IMR-90 (cell line): ENCODE measurements around the gene ATM. TPM values are rescaled to one million over a fixed set of nuclear protein-coding genes. Genes with fewer than 3 reads are reported as not detected.

Experiments
- ATAC-seq: fragments of 200-7000 bp; cut with Tn5 transposase; 2 replicates; pipeline ENCODE4 v1.9.1; 2020; ENCODE audit warnings: low read depth, mild to moderate bottlenecking, moderate library complexity
- BruUV-seq: library from RNA; stranded (reverse); fragments of 400-500 nt; replicated peaks from 2 replicates; lab custom pipeline; 2021; lab: Mats Ljungman, UMichigan
- CTCF ChIA-PET: fragments of 300-600 bp; formaldehyde crosslinking; extraction: SDS; loops from one replicate; lab custom pipeline; 2021; ENCODE audit warnings: antibody characterized with exemption; lab: Yijun Ruan, JAX
- POLR2A ChIA-PET: fragments of 300-600 bp; sonication (Branson Sonifier 250); formaldehyde crosslinking; loops from one replicate; lab custom pipeline; 2022; ENCODE audit warnings: antibody characterized with exemption; ENCODE audit not compliant: unreplicated experiment; lab: Charles Lee
- DNase-seq: peaks from one replicate; pipeline ENCODE4 v3.0.0; 2013
- H2AFZ ChIP-seq: replicated peaks from 2 replicates; pipeline ENCODE3; 2013; ENCODE audit warnings: low read length, mild to moderate bottlenecking; ENCODE audit not compliant: poor library complexity
- H2AK5ac ChIP-seq: 2 replicates; pipeline ENCODE4 v1.6.1; 2013; ENCODE audit warnings: low read depth, low read length, inconsistent platforms
- H2AK9ac ChIP-seq: replicated peaks from 2 replicates; pipeline ENCODE3; 2013; ENCODE audit warnings: mild to moderate bottlenecking, low read depth, low read length, moderate library complexity; ENCODE audit not compliant: poor library complexity
- H2BK120ac ChIP-seq: 2 replicates; pipeline ENCODE4 v1.6.1; 2013; ENCODE audit warnings: low read depth, low read length, inconsistent platforms
- H2BK15ac ChIP-seq: 3 replicates; pipeline ENCODE4 v1.6.1; 2013; ENCODE audit warnings: low read depth, low read length, inconsistent platforms
- H2BK20ac ChIP-seq: 2 replicates; pipeline ENCODE4 v1.6.1; 2013; ENCODE audit warnings: low read depth, mild to moderate bottlenecking, inconsistent platforms, low read length, moderate library complexity
- H2BK5ac ChIP-seq: 2 replicates; pipeline ENCODE4 v1.6.1; 2013; ENCODE audit warnings: mild to moderate bottlenecking, low read depth, low read length, inconsistent platforms; ENCODE audit not compliant: poor library complexity, severe bottlenecking
- H3K14ac ChIP-seq: replicated peaks from 2 replicates; pipeline ENCODE4 v1.6.1; 2013; ENCODE audit warnings: low read depth, low read length, inconsistent platforms
- H3K18ac ChIP-seq: 2 replicates; pipeline ENCODE4 v1.6.1; 2013; ENCODE audit warnings: low read depth, low read length, control low read depth
- H3K23ac ChIP-seq: 2 replicates; pipeline ENCODE4 v1.6.1; 2013; ENCODE audit warnings: low read depth, low read length, inconsistent platforms
- H3K27ac ChIP-seq: 2 replicates; pipeline ENCODE4 v1.5.1; 2013; ENCODE audit warnings: mild to moderate bottlenecking, control low read depth, low read length; ENCODE audit not compliant: insufficient read depth
- H3K27me3 ChIP-seq: 2 replicates; pipeline ENCODE4 v1.6.1; 2013; ENCODE audit warnings: low read length; ENCODE audit not compliant: control insufficient read depth, insufficient read depth
- H3K36me3 ChIP-seq: 2 replicates; pipeline ENCODE4 v1.6.1; 2013; ENCODE audit warnings: low read length, mixed read lengths; ENCODE audit not compliant: control insufficient read depth, insufficient read depth
- H3K4ac ChIP-seq: 2 replicates; pipeline ENCODE4 v1.6.1; 2013; ENCODE audit warnings: low read depth, low read length, inconsistent platforms
- H3K4me1 ChIP-seq: 2 replicates; pipeline ENCODE4 v1.6.1; 2013; ENCODE audit warnings: low read length, mixed read lengths; ENCODE audit not compliant: control insufficient read depth, insufficient read depth
- H3K4me2 ChIP-seq: 2 replicates; pipeline ENCODE4 v1.6.1; 2013; ENCODE audit warnings: low read depth, mild to moderate bottlenecking, control low read depth, low read length, moderate library complexity
- H3K4me3 ChIP-seq: 2 replicates; pipeline ENCODE4 v1.5.1; 2013; ENCODE audit warnings: low read depth, mild to moderate bottlenecking, control low read depth, low read length, moderate library complexity; ENCODE audit not compliant: insufficient read depth
- H3K56ac ChIP-seq: 2 replicates; pipeline ENCODE4 v1.6.1; 2013; ENCODE audit warnings: low read length, inconsistent platforms; ENCODE audit not compliant: insufficient read depth; ENCODE audit errors: extremely low read depth
- H3K79me1 ChIP-seq, 2 experiments: 2 replicates each; pipeline ENCODE4 v1.6.1; 2013; ENCODE audit warnings: low read length in 2 of 2, inconsistent platforms in 1 of 2, low read depth in 1 of 2
- H3K9ac ChIP-seq: 2 replicates; pipeline ENCODE4 v1.6.1; 2013; ENCODE audit warnings: low read depth, low read length, control low read depth
- H3K9me1 ChIP-seq: 2 replicates; pipeline ENCODE4 v1.6.1; 2013; ENCODE audit warnings: low read length, inconsistent platforms; ENCODE audit not compliant: insufficient read depth
- H3K9me3 ChIP-seq: 2 replicates; pipeline ENCODE4 v1.6.1; 2013; ENCODE audit warnings: low read length; ENCODE audit not compliant: control insufficient read depth, insufficient read depth
- H4K20me1 ChIP-seq: 2 replicates; pipeline ENCODE4 v1.6.1; 2013; ENCODE audit warnings: low read length, inconsistent platforms; ENCODE audit not compliant: insufficient read depth
- H4K5ac ChIP-seq: 2 replicates; pipeline ENCODE4 v1.6.1; 2013; ENCODE audit warnings: mild to moderate bottlenecking, low read depth, low read length, control low read depth
- H4K8ac ChIP-seq, 2 experiments: 2 replicates each; pipeline ENCODE4 v1.6.1; 2013; ENCODE audit warnings: low read depth in 2 of 2, low read length in 2 of 2, control low read depth in 1 of 2, inconsistent platforms in 1 of 2
- H4K91ac ChIP-seq: 2 replicates; pipeline ENCODE4 v1.6.1; 2013; ENCODE audit warnings: low read depth, low read length, inconsistent platforms; ENCODE audit not compliant: insufficient read depth
- CEBPB ChIP-seq: IDR thresholded peaks from 2 replicates; pipeline ENCODE4 v1.6.1; 2012; ENCODE audit warnings: low read depth, low read length, improper control_type of control experiment
- RCOR1 ChIP-seq: IDR thresholded peaks from 2 replicates; pipeline ENCODE4 v1.6.1; 2012; ENCODE audit warnings: mild to moderate bottlenecking, low read length, improper control_type of control experiment; ENCODE audit not compliant: insufficient replicate concordance
- RFX5 ChIP-seq: IDR thresholded peaks from 2 replicates; pipeline ENCODE4 v1.8.0; 2012; ENCODE audit warnings: low read depth, mild to moderate bottlenecking, low read length, moderate library complexity
- SMC3 ChIP-seq: fragments of 150-350 bp; IDR thresholded peaks from 2 replicates; pipeline ENCODE4 v1.6.1; 2016; ENCODE audit warnings: low read depth, mild to moderate bottlenecking, antibody characterized with exemption, low read length, moderate library complexity
- USF2 ChIP-seq: fragments of 150-350 bp; IDR thresholded peaks from 2 replicates; pipeline ENCODE4 v1.6.1; 2017; ENCODE audit warnings: mild to moderate bottlenecking, antibody characterized with exemption, low read length, low read depth
- WGBS, 2 experiments: methylation state at CpG; one replicate each; pipeline versions ENCODE4 v1.1.5 to v1.1.7; 2013; ENCODE audit warnings: missing lambda C conversion rate in 2 of 2; ENCODE audit not compliant: insufficient read length in 1 of 2; ENCODE audit errors: extremely low coverage in 2 of 2; 5-methylcytosine and 5-hydroxymethylcytosine counted together
- dilution Hi-C: fragments of 300-500 bp; cut with HindIII; formaldehyde crosslinking; loops from one replicate; pipeline ENCODE4 v1.14.3; 2018; ENCODE audit warnings: low sequenced_read_pairs; ENCODE audit not compliant: unreplicated experiment
- in situ Hi-C: fragments of 300-500 bp; cut with MboI; formaldehyde crosslinking; loops from 3 replicates; pipeline ENCODE4 v1.14.3; 2019; ENCODE audit warnings: low sequenced_read_pairs, inconsistent platforms, mixed read lengths
- intact Hi-C: fragments of 100-400 bp; cut with micrococcal nuclease; formaldehyde crosslinking; loops from 2 replicates; pipeline ENCODE4 v1.10.0; 2022
- polyA plus RNA-seq, 3 experiments: library from polyadenylated mRNA; depleted of rRNA; stranded (reverse); fragments of >200 nt; gene quantifications; 2 replicates each; pipeline ENCODE4 v1.2.3, GENCODE V29; 2012; ENCODE audit warnings: low replicate concordance in 1 of 3
- total RNA-seq: library from RNA; depleted of rRNA; stranded (reverse); fragments of >200 nt; gene quantifications from 2 replicates; pipeline ENCODE4 v1.2.3, GENCODE V29; 2012
- TF ChIP-seq, protein P1 (sequence below): fragments of 150-350 bp; IDR thresholded peaks from 2 replicates; pipeline ENCODE4 v1.6.1; 2016; ENCODE audit warnings: low read depth, mild to moderate bottlenecking, low read length, moderate library complexity, borderline replicate concordance
- TF ChIP-seq, protein P2 (sequence below): conservative IDR thresholded peaks from 2 replicates; pipeline ENCODE4 v1.5.1; 2012; ENCODE audit warnings: mild to moderate bottlenecking, low read depth, low read length, improper control_type of control experiment

ATM gene
- total and polyA plus RNA-seq, 2 of the 4 experiments (the other 2 are of a cell fraction) = 18.1 to 30.6 TPM

DNA sequence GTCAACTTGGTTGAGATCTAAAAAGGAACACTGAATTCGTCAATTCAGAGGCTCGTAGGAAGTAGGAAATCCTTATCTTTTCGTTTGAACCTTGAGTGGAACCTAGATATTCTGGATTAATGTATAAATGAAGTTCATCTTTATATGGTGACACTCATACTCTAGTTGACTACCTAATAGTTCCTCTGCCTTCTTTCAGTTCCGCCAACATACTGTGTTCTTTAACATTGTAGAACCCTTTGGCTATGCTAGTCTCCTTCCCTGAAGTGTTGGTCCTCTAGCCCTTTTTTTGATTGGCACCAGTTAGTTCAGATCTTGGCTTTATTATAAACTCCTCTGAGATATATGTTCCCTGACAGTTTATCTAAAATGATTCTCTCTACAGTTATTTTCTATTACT, 1.5 kb downstream of the ATM start:
- Histone ChIP-seq H3K9ac (peak overlapping the region; percentile 92; the same call in 1 of the 2 replicates), H2BK5ac (peak overlapping the region; percentile 97), H4K5ac (peak overlapping the region; percentile 87; the same call in 1 of the 2 replicates), H2AK5ac (no peak overlapping the region), H2BK15ac (no peak overlapping the region), H3K4me3 (peak overlapping the region; percentile 73; the same call in 1 of the 2 replicates), H3K18ac (peak overlapping the region; percentile 16; the same call in 1 of the 2 replicates), H3K56ac (no peak overlapping the region), H3K27ac (no peak overlapping the region), H3K23ac (peak overlapping the region; percentile 95; the same call in 1 of the 2 replicates), H3K79me1 (peaks cover 12 to 48% of the 10 kb centered on the region in 2 experiments), H3K4ac (peak overlapping the region; percentile 37; the same call in 1 of the 2 replicates), H4K20me1 (peaks cover 4% of the 10 kb centered on the region; the same call in 1 of the 2 replicates), H2AFZ (no peak overlapping the region), H4K91ac (no peak overlapping the region; the same call in 1 of the 2 replicates), H3K4me2 (peak overlapping the region; percentile 89), H2BK20ac (no peak overlapping the region), H2AK9ac (no peak overlapping the region), H3K14ac (peak overlapping the region; percentile 95), H4K8ac (peak overlapping the region in 1 of 2 experiments; percentile 85; a peak in 3 of 4 replicates), H3K4me1 (0 out of 2 replicates have a peak, but pooled peaks cover 1% of the 10 kb centered on the region), H3K9me3 (no peaks in the 10 kb centered on the region), H2BK120ac (no peak overlapping the region), H3K9me1 (0 out of 2 replicates have a peak, but pooled peaks cover 2% of the 10 kb centered on the region), H3K36me3 (peaks cover 4% of the 10 kb centered on the region), H3K27me3 (no peaks in the 10 kb centered on the region)
- CTCF ChIA-PET = no interaction called here
- intact Hi-C loops = loop anchor here (5.0 to 10.0 kb wide), 2 partner anchors 102 to 240 kb away; partner anchors contain the start of genes ACAT1 and C11orf65
- no TSS peak for BruUV-seq
- WGBS, 2 experiments = no CpG with 5 or more reads among the region's 4 CpGs
- in situ Hi-C loops = no loop called here
- ATAC-seq (no peak), DNase-seq (no peak)
- TF ChIP-seq CEBPB = no peak
- TF ChIP-seq SMC3 = no peak
- no peak for TF ChIP-seq USF2
- TF ChIP-seq, protein P1, sequence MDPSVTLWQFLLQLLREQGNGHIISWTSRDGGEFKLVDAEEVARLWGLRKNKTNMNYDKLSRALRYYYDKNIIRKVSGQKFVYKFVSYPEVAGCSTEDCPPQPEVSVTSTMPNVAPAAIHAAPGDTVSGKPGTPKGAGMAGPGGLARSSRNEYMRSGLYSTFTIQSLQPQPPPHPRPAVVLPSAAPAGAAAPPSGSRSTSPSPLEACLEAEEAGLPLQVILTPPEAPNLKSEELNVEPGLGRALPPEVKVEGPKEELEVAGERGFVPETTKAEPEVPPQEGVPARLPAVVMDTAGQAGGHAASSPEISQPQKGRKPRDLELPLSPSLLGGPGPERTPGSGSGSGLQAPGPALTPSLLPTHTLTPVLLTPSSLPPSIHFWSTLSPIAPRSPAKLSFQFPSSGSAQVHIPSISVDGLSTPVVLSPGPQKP = no peak
- TF ChIP-seq RCOR1 = no peak
- TF ChIP-seq RFX5 = no peak
- TF ChIP-seq, protein P2, sequence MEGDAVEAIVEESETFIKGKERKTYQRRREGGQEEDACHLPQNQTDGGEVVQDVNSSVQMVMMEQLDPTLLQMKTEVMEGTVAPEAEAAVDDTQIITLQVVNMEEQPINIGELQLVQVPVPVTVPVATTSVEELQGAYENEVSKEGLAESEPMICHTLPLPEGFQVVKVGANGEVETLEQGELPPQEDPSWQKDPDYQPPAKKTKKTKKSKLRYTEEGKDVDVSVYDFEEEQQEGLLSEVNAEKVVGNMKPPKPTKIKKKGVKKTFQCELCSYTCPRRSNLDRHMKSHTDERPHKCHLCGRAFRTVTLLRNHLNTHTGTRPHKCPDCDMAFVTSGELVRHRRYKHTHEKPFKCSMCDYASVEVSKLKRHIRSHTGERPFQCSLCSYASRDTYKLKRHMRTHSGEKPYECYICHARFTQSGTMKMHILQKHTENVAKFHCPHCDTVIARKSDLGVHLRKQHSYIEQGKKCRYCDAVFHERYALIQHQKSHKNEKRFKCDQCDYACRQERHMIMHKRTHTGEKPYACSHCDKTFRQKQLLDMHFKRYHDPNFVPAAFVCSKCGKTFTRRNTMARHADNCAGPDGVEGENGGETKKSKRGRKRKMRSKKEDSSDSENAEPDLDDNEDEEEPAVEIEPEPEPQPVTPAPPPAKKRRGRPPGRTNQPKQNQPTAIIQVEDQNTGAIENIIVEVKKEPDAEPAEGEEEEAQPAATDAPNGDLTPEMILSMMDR = no peak
- POLR2A ChIA-PET = no interaction called here
- dilution Hi-C loops = no loop called here
